ENCODE measurements around the gene NLRP9.
"Not testable (repeated sequence)": the region's sequence is repeated elsewhere in the genome, so short reads cannot be mapped to it uniquely, and the experiment has no call there.

NLRP9 gene

GRCh38 chr19:55738302-55738701, at the start of gene NLRP9:
Gene NLRP9 (minus strand): TSS chr19:55738402. CDS start chr19:55738374, 28 bp downstream.
- no peak for DNase-seq

GRCh38 chr19:55781112-55781511, 42.9 kb upstream of the NLRP9 start:
- no peak for DNase-seq

GRCh38 chr19:55778331-55778730, 40.1 kb upstream of the NLRP9 start:
- no peak for DNase-seq

GRCh38 chr19:55777528-55777927, 39.3 kb upstream of the NLRP9 start:
- no peak for DNase-seq

GRCh38 chr19:55769632-55770031, 31.4 kb upstream of the NLRP9 start:
- DNase-seq = not testable (repeated sequence)

GRCh38 chr19:55768818-55769217, 30.6 kb upstream of the NLRP9 start, which contains the start of gene RFPL4AL1:
Gene RFPL4AL1 (plus strand): TSS chr19:55769118. CDS start chr19:55771805, 2,687 bp downstream.
- not testable (repeated sequence) for DNase-seq

GRCh38 chr19:55766466-55766865, 28.3 kb upstream of the NLRP9 start:
- no peak for DNase-seq

- not testable (repeated sequence) for DNase-seq
These were observed 20.6 kb upstream of the NLRP9 start, which contains the start of gene RFPL4A for GRCh38 chr19:55758797-55759196. Gene RFPL4A (plus strand): TSS chr19:55759097. CDS start chr19:55761801, 2,704 bp downstream.

- not testable (repeated sequence) for DNase-seq
These were observed 18.6 kb upstream of the NLRP9 start for GRCh38 chr19:55756808-55757207.

GRCh38 chr19:55753401-55753800, 15.2 kb upstream of the NLRP9 start:
- no peak for DNase-seq

GRCh38 chr19:55750715-55751114, 12.5 kb upstream of the NLRP9 start:
- DNase-seq = no peak

- not testable (repeated sequence) for DNase-seq
These were observed 7.8 kb downstream of the NLRP9 start for GRCh38 chr19:55730378-55730777.

GRCh38 chr19:55723491-55723890, 14.7 kb downstream of the NLRP9 start:
- no peak for DNase-seq

- no peak for DNase-seq
These were observed 17.4 kb downstream of the NLRP9 start for GRCh38 chr19:55720801-55721200.

GRCh38 chr19:55720214-55720746, 17.9 kb downstream of the NLRP9 start:
- no peak for DNase-seq

- not testable (repeated sequence) for DNase-seq
These were observed 20.1 kb downstream of the NLRP9 start for GRCh38 chr19:55717879-55718711.

- no peak for DNase-seq
These were observed 21.0 kb downstream of the NLRP9 start for GRCh38 chr19:55717251-55717650.

GRCh38 chr19:55716531-55716930, 21.7 kb downstream of the NLRP9 start:
- no peak for DNase-seq

- DNase-seq = no peak
These were observed 25.2 kb downstream of the NLRP9 start for GRCh38 chr19:55712804-55713631.

- no peak for DNase-seq
These were observed 26.5 kb downstream of the NLRP9 start for GRCh38 chr19:55711719-55712118.

- DNase-seq = no peak
These were observed 32.2 kb downstream of the NLRP9 start for GRCh38 chr19:55705972-55706371.

GRCh38 chr19:55704494-55705245, 33.5 kb downstream of the NLRP9 start:
- no peak for DNase-seq
